Urinary bladder (tissue), 4 donors: ENCODE measurements around the gene FAM228B. TPM values are rescaled to one million over a fixed set of nuclear protein-coding genes. Genes with fewer than 3 reads are reported as not detected.
"Not testable (repeated sequence)": the region's sequence is repeated elsewhere in the genome, so short reads cannot be mapped to it uniquely, and the experiment has no call there.

ENCODE experiments used
- DNase-seq: peaks from one replicate; pipeline ENCODE4 v3.0.0-alpha.2; 2015; ENCODE audit errors: extremely low spot score
- H3K27ac ChIP-seq: one replicate; pipeline ENCODE4 v1.5.1; 2013; ENCODE audit warnings: low read depth, mild to moderate bottlenecking, moderate library complexity
- H3K36me3 ChIP-seq: one replicate; pipeline ENCODE4 v1.6.1; 2013; ENCODE audit warnings: mild to moderate bottlenecking, moderate library complexity; ENCODE audit not compliant: insufficient read depth
- H3K4me1 ChIP-seq: one replicate; pipeline ENCODE4 v1.6.1; 2013; ENCODE audit warnings: mild to moderate bottlenecking, moderate library complexity; ENCODE audit not compliant: insufficient read depth
- H3K4me3 ChIP-seq: one replicate; pipeline ENCODE4 v1.5.1; 2013; ENCODE audit warnings: low read depth, low read length
- WGBS: extraction: QIAGEN DNeasy Blood & Tissue Kit; methylation state at CpG from one replicate; pipeline ENCODE4 v1.1.7; 2013; 5-methylcytosine and 5-hydroxymethylcytosine counted together
- polyA plus RNA-seq: library from polyadenylated mRNA; stranded (reverse); fragments of 200-250 nt; gene quantifications from one replicate; pipeline ENCODE4 v1.2.3, GENCODE V29; 2013
- total RNA-seq: library from RNA; depleted of rRNA; stranded (reverse); fragments of >200 nt; gene quantifications from one replicate; pipeline ENCODE4 v1.2.3, GENCODE V29; 2014
- donor health status: healthy with polysubstance abuse.
- donor health status: healthy.

Gene FAM228B
- total and polyA plus RNA-seq, 2 donors: 13.8 to 61.8 TPM

DNA sequence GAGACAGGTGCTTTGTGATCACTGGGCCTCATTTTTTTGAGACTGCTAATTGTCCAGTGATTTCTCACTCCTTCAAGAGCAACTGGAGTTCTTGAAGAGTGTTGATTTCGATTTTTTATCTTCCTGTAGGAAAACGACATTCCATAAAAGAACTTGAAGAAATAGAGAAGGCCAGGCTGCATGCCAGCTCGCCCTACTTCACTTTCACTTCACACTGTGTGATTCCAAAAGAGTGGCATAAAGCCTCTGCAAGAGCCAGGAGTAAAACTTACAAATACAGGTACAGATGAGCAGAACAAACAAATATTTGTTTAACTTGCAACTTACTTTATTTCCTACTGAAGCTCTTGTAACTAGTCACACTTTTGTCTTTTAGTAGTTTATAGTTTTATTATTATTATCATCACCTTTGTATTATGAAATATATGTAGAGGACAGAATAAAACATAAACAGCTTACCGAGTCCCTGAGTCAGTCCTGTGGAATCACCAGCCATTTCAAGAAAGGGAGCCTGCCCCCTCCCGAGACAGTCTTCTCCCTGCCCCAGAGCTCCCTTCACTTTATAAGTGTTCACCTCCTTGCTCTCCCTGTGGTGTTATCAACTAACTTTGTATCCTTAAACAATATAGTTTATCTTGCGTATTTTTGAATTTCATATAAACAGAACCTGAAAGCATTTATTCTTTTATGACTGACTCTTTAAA, 60.2 kb downstream of the FAM228B start:
- DNase-seq: no peak
- H3K27ac ChIP-seq: no peak overlapping the region
- H3K36me3 ChIP-seq: no peaks in the 10 kb centered on the region
- no peaks in the 10 kb centered on the region for H3K4me1 ChIP-seq
- H3K4me3 ChIP-seq: no peak overlapping the region
- WGBS: 70% methylated on average over 6 of the region's 6 CpGs

DNA sequence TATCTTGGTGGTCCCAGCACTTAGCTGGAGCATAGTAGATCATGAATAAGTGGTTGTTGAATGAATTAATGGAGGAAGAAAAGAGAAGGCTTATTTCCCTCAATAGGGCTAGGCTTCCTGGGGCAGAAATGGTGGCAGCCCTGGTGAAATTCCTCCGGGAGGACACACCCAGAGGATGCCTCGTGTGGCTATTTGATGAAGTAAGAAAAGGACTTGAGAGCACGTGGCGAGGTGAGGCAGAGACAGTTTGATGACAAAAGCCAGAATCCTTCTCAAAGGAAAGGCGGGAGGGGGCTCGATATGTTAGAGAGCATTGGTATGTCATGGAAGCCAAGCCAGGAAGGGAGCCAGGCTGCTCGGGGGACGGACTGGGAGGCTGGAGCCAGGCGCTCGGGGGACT, 66.3 kb downstream of the FAM228B start:
- H3K4me1 ChIP-seq: no peaks in the 10 kb centered on the region
- no peak for DNase-seq
- WGBS: 71% methylated on average over 10 of the region's 10 CpGs
- H3K27ac ChIP-seq: no peak overlapping the region
- no peak overlapping the region for H3K4me3 ChIP-seq
- no peaks in the 10 kb centered on the region for H3K36me3 ChIP-seq

DNA sequence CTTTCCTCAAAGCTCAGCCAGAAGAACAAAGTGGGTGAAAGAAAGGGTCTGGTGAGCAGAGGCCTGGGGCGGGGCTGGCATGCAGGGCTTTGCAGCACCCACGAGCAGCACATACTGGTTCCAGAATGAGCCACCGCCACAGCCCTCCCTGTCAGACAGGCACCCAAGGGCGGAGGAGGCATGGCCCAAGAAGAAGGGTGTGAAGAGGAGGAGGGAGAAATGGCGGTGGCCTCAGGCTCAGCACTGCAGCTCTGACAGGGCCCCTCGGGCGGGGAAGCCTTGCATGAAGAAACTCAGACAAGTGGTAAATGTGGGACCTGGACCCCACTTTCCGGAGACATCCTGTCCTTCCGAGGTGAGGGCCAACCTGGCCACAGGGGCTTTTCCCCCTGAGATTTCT, 67.2 kb downstream of the FAM228B start:
- H3K27ac ChIP-seq: no peak overlapping the region
- no peak overlapping the region for H3K4me3 ChIP-seq
- H3K36me3 ChIP-seq: no peaks in the 10 kb centered on the region
- no peaks in the 10 kb centered on the region for H3K4me1 ChIP-seq
- WGBS: 90% methylated on average over 9 of the region's 9 CpGs
- DNase-seq: no peak

DNA sequence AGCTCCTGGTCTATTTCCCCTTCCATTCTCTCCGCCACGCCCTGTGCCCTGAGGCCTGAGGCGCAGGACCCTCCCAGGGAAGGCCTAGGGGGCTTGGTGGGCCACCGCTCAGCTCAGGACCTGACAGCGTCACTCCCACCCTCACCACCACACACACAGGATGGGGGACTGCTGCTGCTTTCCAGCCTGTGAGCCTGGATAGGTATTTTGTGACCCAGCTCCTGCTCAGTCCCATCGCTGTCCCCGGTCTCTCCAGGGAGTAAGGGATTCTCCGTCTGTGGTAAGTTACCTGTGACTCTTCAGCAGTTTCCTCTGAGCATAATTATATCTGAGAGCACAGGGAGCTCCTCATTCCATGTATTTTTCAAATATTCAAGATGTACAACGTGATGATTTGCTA, 67.9 kb downstream of the FAM228B start:
- WGBS: 91% methylated on average over 9 of the region's 9 CpGs
- H3K4me3 ChIP-seq: no peak overlapping the region
- no peak overlapping the region for H3K27ac ChIP-seq
- H3K4me1 ChIP-seq: no peaks in the 10 kb centered on the region
- no peaks in the 10 kb centered on the region for H3K36me3 ChIP-seq
- DNase-seq: no peak

DNA sequence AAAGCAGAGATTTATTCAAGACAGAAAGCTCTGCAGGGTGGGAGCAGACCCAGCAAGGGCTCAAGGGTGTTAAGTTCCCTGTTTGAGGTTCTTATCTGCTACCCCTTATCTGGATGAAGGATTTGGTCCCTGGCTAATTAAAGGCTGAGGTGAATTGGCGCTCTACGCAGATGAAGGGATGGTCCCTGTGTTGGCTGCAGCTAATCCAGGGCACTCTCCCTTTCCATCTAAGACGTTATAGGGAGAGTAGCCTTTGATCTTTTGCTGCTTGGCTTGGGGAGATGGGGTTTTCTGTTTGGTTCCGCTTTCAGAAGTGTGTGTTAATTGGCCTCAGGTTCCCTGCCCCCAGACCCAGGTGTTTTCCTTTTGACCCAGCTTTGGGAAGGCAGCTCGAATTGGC, 68.6 kb downstream of the FAM228B start:
- no peaks in the 10 kb centered on the region for H3K4me1 ChIP-seq
- 67% methylated on average over 5 of the region's 5 CpGs for WGBS
- no peak overlapping the region for H3K27ac ChIP-seq
- H3K36me3 ChIP-seq: no peaks in the 10 kb centered on the region
- no peak for DNase-seq
- H3K4me3 ChIP-seq: no peak overlapping the region

DNA sequence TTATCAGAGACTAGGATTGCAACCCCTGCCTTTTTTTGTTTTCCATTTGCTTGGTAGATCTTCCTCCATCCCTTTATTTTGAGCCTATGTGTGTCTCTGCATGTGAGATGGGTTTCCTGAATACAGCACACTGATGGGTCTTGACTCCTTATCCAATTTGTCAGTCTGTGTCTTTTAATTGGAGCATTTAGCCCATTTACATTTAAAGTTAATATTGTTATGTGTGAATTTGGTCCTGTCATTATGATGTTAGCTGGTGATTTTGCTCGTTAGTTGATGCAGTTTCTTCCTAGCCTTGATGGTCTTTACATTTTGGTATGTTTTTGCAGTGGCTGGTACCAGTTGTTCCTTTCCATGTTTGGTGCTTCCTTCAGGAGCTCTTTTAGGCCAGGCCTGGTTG, 73.9 kb downstream of the FAM228B start:
- H3K4me1 ChIP-seq, H3K4me3 ChIP-seq, H3K36me3 ChIP-seq, DNase-seq, H3K27ac ChIP-seq: not testable (repeated sequence)
- 93% methylated on average over 1 of the region's 1 CpG for WGBS

DNA sequence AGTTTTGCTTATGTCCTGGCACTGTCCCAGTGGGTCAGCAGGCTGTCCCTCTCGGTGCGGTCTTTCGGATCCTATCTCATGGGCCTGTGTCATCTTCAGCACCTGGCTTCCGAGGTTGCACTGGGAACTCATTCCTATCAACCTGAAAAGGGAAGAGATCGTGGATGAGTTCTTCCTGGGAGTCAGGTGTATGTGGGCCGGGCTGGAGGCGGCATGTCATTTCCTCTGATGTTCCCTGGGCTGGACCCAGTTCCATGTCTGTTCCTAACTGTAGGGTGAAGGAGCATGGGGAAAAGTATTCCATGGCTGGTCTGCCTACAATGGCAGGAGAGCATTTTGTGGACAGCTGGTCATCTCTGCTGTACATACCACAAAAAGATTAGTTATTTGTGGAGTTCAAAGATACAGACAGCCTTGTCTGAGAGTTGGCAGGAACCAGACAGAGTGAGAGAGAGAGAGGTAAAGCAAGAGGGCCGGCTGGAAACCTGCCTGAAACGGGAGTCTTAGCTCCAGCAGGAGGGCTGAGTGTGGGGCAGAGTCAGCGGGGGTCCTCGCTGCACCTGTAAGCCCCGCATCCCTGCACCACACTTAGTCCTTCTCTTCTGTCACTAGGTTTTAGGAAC, 76.8 kb downstream of the FAM228B start:
- WGBS: 82% methylated on average over 12 of the region's 12 CpGs
- Histone ChIP-seq H3K27ac (no peak overlapping the region), H3K4me1 (no peaks in the 10 kb centered on the region), H3K4me3 (no peak overlapping the region), H3K36me3 (no peaks in the 10 kb centered on the region)
- DNase-seq: no peak

DNA sequence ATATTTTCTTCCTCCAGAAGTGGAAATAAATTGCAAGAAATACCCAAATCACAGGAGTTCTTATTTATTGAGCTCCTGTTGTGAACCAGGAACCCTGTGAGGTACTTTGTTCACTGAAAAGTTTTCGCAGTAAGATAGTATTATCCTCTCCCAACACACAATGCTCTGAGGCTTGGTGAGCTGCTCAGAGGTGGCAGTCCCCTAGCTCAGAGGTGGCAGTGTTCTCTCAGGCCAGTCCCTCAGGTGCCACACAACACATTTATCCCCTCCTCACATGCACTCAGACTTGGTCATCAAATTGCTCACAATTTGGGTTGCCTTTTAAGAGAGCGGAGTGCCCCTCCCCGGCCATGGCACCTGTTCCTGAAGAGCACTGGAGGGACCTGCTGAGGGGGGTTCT, 77.5 kb downstream of the FAM228B start:
- no peak overlapping the region for H3K27ac ChIP-seq
- H3K4me1 ChIP-seq: no peaks in the 10 kb centered on the region
- 97% methylated on average over 3 of the region's 3 CpGs for WGBS
- H3K36me3 ChIP-seq: no peaks in the 10 kb centered on the region
- H3K4me3 ChIP-seq: no peak overlapping the region
- DNase-seq: no peak

DNA sequence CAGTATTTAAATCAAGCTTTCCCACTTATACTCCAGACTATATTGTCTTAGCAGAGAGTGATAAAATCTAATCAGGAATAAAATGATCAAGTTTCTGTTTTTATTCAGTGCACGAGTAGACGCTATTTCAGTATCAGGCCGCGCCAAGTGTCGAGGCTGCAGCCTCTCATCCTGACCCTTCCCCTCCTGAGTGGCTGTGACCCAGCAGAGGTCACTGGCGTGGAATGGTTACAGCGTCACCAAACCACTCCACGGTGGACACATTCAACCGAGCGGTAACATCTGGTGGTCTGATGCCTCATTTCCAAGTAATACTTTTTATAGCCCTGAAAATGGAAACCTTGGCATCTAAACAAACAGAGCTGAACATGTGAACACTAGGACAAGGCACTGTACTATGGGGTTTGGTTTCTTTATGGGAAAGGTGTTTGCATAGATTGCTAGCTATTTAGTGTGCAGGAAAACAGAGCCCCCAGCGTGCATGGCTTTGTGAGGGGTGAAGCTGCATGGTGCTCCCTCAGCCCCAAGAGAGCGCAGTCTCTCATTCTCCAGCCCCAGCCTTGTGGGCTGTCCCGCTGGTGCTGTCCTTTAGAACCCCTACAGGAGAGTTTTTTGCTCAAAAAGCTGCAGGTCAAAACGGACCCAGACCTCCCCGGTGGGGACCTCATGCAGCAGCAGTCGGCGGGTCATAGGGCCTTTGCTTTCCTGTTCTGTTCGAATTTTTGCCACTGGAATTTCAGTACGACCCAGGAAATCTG, 79.9 kb downstream of the FAM228B start:
- Histone ChIP-seq H3K4me1 (no peaks in the 10 kb centered on the region), H3K36me3 (no peaks in the 10 kb centered on the region), H3K4me3 (no peak overlapping the region), H3K27ac (no peak overlapping the region)
- 56% methylated on average over 19 of the region's 19 CpGs for WGBS
- DNase-seq: peak; percentile 43

DNA sequence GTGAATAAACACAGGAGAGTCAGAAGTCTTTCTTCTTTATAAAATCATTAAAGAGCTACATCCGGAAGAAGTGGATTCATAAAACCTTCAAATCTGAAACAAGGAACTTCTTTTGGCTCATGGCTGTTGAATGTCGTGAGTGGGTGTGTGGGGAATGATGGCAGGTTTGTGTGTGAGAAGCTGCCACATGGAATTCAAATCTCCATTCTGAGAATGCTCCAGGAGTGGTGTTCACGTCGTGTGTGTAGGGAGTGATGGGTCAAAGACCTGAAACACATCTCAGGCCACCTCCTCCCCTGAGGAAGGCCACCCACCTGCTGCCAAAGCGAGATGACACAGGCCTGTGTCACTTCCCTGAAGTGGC, 80.5 kb downstream of the FAM228B start:
- WGBS: 56% methylated on average over 5 of the region's 5 CpGs
- Histone ChIP-seq H3K4me1 (no peaks in the 10 kb centered on the region), H3K4me3 (no peak overlapping the region), H3K27ac (no peak overlapping the region), H3K36me3 (no peaks in the 10 kb centered on the region)
- DNase-seq: no peak

DNA sequence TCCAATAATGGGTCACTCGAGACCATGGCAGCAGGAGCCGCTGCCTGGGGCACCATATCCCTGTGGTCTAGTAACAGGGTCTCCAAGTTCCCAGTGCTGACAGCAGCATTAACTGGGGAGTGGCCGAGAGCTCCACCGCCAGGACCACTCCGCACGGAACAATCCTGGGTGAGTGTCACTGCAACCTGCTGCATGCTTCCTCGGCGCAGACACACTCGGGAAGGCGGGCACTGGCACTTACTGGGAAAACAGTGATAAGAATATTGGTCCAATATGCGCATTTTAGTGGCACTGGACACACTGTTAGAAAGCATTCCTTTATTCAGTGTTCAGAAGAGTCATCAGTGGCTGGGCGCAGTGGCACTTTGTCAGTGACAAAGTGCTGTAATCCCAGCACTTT, 81.2 kb downstream of the FAM228B start:
- no peak overlapping the region for H3K27ac ChIP-seq
- 94% methylated on average over 12 of the region's 12 CpGs for WGBS
- H3K4me1 ChIP-seq: no peaks in the 10 kb centered on the region
- peaks cover 1% of the 10 kb centered on the region for H3K36me3 ChIP-seq
- no peak overlapping the region for H3K4me3 ChIP-seq
- no peak for DNase-seq

DNA sequence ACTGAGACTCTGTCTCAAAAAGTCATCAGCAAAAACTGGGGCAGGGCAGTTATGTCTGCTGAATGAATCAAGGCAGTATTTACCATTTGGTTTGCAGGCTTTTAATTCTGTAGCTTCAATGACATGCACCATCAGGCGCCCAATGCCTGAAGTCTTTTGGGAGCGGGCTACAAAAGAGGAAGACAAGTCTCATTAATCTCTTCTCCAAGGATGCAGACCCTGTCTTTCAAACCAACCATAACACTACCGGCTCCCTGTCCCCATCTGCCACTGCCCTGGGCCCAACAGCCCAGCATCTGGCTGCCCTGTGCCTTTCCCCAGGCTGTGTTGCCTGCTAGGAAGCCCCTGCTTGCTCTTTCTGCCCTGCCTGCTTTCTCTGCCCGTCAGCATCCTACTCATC, 81.9 kb downstream of the FAM228B start:
- WGBS: 94% methylated on average over 4 of the region's 4 CpGs
- Histone ChIP-seq H3K4me3 (no peak overlapping the region), H3K4me1 (no peaks in the 10 kb centered on the region), H3K36me3 (peaks cover 2% of the 10 kb centered on the region), H3K27ac (no peak overlapping the region)
- no peak for DNase-seq

DNA sequence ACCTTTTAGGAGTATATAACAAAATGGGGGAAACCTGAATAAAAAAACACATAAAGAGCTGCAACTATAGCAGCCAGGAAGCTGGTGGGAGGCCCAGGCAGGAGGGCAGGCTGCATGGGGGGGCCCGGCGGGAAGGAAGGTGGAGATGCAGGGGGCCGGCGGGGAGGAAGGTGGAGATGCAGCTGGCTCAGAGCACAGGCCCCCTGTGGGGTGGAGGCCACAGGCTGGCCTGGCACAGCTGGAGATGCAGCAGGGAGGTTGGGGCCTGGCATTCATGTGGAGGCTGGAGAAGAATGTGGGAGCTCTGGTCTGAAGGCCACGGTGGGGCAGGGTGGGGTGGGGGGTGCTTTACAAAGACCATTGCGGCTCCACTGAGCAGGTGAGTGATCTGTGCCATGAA, 83.0 kb downstream of the FAM228B start:
- Histone ChIP-seq H3K4me1 (no peaks in the 10 kb centered on the region), H3K27ac (no peak overlapping the region), H3K4me3 (no peak overlapping the region), H3K36me3 (peaks cover 2% of the 10 kb centered on the region)
- no peak for DNase-seq
- 90% methylated on average over 6 of the region's 6 CpGs for WGBS

DNA sequence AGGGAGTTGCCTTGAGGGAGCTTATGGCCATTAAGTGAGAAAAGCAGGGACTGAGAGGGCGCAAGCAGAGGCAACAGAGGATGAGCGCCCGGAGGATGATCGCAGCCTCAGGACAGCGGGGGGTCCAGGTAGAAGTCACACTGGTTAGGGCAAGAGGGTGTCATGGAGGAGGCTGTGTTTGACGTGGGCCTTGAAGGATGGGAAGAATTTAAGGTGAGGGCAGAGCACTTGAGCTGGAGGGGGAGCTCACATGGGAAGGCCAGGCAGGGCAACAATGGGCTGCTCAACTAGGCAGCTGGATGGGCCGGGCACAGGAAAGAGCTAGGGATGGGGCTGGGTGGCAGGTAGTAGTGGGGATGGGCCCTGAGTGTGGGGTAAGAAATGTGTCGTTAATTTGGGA, 83.4 kb downstream of the FAM228B start:
- no peak for DNase-seq
- WGBS: 86% methylated on average over 8 of the region's 8 CpGs
- Histone ChIP-seq H3K4me3 (no peak overlapping the region), H3K36me3 (peaks cover 4% of the 10 kb centered on the region), H3K4me1 (no peaks in the 10 kb centered on the region), H3K27ac (no peak overlapping the region)
